Activated T-cell treated with anti-CD3 and anti-CD28 coated beads for 4 hours (primary cell): Measurements from ENCODE around the gene GADD45G.

Source experiments
- DNase-seq: peaks from one replicate; pipeline ENCODE4 v3.0.0-alpha.2; 2020

The GADD45G gene

DNA sequence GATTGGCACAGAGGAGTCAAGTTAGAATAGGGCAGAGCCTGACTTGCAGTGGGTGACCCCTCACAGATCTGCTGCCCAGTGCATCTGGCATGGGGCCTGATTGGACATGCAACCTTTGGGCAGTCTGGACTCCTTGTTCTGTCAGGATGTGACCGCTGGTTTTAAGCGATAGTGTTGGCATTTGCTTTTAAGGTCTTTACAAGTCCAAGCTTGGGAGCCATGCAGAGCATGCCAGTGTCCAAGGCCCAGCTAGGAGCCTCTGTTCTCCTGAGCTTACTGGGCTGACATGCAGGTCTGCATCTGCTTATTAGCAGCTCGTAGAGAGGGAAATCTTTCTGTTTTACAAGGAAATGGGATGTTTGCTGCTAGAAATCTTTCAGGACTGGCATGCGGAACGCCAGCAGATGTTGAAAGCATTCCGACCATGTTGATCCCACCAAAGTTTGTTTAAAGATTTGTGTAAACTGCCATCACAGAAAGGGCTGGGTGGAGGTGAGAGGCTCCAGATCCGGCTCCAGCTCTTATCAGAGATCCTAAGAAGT, 27.5 kb downstream of the GADD45G start:
- DNase-seq, result no peak

DNA sequence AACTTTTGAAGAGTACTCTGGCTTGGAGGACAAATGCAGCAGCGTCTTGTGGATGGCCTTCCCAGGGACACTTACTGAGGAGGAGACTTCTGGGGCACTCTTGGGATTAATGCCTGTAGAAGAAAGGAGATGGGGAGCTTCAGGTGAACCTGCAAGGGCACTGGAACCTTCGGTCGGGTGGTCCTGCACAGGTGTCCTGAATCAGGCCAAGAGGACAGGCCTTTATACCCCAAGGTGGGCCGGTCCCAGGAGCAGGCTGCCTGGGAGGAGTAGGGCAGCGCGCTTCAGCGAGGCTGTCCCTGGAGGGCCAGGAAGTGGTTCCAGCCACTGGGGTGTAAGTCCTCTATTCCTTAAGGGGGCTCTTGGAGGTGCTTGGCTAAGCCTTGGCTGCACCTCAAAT, 27.9 kb downstream of the GADD45G start:
- DNase-seq, result no peak

DNA sequence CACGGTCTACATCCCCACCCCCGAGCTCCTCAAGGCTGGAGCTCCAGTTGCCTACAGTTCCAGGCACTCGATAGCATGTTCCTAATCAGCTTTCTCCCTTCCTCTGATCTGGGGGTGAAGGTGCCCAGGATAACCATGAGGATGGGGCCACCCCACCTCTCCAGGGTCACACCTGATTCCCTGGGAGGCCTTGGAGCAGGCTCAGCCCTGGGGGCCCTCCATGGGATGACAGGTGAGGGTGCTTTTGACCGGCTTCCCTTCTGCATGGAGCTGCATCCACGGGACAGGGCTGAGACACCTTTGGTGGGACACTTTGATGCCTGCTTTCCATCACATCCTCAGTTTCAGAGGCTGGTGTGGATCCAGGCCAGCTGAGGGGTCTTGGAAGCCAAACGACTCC, 28.6 kb downstream of the GADD45G start:
- DNase-seq, result no peak

DNA sequence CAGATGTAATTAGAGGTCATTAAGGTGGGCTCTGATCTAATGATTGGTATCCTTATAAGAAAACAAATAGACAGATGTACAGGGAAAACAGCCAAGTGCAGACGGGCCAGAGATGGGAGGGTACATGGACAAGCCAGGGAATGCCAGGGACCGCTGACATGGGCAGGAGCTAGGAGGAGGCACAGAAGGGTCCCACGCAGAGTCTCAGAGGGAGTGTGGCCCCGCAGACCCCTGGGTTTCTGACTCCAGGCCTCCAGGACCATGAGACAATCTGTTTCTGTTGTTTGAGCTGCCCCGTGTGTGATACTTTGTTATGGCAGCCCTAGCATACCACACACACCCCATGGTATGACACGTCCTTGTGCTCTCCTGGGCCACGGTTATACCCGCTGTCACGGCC, 29.1 kb downstream of the GADD45G start:
- DNase-seq, result no peak

DNA sequence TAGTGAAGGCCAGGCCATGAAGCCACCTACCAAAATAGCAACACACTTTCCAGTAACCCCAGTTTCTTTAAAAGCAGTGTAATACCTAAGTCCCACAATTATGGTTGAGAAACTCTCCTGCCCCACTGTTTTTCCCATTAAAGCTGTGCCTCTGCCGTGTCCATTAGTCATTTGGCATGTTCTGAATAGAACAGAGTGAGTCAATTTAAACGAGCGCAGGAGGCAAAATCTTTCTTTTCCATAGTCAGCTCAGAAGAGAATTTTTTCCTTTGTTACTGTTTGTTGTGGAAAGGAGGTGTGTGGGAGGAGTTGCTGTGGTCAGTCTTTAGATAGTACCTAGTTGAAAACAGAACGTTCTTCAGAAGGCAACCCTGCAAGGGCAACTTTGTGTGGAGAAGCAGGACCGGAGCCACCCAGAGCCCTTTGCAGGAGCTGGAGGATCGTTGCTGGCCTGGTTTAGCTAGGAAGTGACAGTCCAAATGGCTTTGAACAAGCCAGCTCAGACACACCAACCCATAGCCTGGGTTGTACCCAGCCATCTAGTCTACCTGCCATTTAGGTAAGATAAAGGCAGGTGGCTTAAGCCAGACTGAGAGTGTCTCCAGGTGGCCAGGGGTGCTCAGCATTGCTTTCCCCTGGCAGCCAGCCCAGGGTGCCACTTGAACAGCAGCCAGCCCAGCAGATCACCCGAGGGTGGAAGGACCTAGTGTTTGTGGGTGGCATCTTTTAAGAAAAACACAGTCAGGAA, 30.4 kb downstream of the GADD45G start:
- DNase-seq, result no peak

DNA sequence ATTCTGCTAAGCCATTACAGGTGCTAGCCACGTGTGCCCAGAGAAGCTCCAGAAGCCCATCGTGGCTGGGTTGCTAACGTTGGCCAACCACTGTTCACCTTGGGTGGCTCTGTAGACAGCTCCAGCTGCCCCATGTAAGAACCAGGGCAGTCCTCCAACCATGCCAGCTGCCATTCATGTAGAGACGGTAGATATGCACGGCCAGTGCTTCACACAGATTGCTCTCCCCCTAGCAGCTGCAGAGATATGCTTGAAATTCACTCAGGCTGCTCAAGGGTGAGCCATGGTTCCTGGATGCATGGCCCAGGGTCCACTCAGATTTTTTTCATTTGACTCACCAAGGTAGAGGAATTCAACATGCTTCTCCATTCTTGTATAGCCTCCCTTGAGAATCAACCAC, 31.0 kb downstream of the GADD45G start:
- DNase-seq, result no peak

DNA sequence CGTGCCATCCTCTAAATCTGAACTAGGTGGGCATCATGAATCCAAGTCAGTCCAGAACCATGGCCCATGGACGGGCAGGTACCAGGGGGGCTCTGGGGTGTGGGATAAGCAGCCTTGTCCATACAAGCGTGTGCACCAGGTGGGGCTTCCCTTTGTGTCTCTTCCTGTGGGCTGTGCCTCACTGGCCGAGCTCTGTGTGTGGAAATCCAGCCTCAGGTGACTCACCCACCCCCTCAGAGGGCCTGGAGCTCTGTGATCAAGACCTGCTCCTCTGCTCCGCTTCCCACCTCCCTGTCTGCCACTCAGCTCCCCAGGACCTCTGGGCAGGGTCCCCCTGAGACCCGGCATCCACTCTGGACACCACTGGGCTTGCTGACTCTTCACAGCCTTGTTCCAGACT, 33.0 kb downstream of the GADD45G start:
- DNase-seq, result no peak

DNA sequence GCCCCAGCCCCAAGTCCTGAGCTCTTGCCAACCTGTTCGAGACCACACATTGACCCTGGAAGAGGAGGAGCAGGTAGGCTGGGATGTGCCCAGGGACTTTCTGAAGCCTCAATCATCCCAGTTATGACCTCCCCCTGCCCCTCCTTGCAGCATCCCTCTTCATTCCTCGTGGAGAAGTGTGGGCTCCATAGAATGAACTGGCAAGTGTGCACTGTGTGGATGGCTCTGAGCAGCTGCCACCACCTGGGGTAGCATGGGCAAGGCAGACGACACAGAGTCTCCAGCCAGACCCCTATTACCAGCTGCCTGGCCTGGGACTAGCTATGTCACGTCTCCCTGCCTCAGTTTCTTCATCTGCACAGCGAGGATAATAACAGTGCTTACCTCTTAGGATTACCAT, 33.5 kb downstream of the GADD45G start:
- no peak for DNase-seq

DNA sequence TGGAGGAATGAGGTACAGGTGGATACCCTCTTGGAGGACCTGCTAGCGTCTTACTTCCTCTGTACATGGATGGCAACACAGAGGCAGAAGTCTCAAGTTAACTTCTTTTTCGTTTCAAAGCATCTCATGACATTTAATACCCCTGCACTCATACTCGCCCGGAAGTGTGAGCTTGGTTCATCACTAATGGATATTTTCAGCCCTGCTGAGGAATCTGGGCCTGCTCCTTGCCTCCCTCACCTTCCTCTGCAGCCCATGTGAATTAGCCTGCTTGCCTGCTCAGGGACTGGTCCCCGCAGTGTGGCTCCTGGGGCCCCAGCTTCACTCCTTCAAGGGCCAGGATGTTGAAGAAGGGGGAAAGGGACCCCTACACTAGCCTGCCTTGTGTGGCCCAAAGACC, 34.1 kb downstream of the GADD45G start:
- DNase-seq, result no peak

DNA sequence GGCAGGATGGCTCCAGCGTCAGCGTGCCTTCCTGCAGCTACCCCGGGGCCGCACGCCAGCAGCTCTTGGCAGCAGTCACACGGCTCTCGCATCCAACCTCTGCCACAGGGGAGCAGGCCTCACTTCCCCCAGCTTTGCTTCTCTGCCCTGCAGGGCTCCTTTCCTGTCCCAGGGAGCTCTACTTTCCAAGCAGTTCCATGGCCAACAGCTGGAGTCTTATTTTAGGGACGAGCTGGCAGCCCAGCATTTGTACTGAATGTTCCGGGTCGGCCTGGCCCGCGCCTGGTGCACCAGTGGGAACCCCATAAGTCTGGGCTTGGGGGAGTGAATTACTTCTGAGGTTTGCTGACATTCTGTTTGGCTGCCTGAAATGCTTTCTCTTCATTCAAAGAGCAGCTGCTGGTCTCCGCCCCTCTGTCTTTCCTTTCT, 34.6 kb downstream of the GADD45G start:
- no peak for DNase-seq

DNA sequence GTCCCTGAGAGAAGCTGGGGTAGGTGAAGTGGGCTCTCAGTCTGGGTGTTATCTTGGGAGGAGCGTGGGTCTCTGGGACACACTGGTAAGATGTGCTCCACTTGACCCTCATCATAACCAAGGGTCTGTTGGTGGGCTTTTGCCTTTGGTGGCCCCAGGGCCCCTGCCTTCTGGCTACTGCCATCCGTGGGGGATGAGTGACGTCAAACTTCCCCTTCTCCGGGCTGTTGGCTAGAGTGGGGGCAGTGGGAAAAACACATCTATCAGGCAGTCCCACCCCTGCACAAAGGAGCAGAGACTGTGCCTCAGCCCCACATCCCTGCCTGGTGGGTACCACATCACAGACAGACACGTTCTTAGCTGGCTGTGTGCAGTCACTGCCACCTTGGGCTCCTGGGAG, 35.1 kb downstream of the GADD45G start:
- DNase-seq, result no peak

DNA sequence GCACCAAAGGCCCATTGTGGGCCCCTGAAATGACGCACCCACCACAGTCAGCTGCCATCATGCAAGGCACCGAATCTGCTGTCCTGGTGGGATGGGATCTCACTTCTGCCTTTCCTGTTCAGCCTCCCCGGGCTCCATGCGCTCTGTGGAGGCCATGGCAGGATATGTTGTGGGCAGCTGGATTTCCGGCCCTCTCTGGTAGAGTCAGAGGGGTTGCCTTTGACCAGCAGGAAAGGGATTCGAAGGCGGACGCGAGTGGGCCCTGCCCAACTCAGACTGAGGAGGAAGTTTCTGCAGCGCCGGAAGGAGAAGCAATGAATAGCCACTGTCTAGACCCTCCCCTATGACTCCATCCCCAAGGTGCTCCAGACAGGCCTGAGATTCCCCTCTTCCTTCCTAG, 35.5 kb downstream of the GADD45G start:
- DNase-seq, result no peak

DNA sequence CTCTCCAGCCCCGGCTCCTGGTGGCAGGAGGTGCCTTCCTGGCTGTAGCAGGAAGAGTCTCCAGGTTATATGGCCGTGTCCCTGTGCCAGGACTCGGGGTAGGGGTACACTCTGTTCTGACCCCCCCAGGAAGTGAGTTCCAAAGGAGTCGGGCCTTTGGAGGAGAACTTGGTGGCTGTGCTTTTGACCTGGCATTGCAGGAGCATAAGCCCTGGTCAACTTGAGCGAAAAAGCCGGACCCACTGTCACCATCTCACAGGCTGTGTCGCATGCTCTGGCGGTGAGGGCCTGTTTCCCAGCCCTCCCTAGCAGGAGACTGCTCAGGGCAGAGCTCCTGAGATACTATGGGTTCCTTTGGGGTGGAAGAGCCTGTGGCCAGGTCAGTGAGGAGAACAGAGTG, 36.0 kb downstream of the GADD45G start:
- DNase-seq, result no peak

DNA sequence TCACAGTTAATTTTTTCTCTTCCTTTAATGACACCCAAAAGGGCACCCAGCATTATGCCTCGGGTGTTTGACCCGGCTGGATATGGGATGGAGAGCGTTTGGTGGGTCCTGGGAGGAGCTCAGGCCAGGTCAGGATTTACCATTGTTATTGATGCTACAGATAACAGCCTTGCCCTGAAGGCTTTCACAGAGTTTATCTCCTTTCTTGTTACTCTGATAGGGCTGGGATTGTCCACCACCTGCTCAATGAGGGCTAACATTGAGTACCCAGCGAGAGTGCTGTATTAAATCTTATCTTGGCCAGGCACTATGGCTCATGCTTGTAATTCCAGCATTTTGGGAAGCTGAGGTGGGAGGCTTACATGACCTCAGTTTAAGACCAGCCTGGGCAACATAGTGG, 37.2 kb downstream of the GADD45G start:
- DNase-seq, result no peak

DNA sequence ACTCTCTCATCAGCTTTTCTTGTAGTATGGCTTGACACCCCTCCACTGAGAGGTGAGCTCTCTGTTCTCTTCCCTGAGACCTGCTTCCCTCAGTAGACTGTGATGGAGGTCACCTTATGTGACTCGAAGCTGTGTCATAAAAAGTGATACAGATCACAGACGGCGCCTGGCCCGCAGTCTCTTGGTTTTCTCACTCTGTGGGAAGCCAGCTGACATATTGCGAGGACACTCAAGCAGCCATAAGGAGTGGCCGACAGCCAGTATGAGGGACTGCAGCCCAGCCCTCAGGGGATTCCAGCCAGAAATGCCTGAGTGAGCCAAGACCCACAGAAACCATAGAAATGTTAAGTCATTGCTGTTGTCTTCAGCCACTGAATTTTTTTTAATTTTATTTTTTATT, 38.0 kb downstream of the GADD45G start:
- no peak for DNase-seq

DNA sequence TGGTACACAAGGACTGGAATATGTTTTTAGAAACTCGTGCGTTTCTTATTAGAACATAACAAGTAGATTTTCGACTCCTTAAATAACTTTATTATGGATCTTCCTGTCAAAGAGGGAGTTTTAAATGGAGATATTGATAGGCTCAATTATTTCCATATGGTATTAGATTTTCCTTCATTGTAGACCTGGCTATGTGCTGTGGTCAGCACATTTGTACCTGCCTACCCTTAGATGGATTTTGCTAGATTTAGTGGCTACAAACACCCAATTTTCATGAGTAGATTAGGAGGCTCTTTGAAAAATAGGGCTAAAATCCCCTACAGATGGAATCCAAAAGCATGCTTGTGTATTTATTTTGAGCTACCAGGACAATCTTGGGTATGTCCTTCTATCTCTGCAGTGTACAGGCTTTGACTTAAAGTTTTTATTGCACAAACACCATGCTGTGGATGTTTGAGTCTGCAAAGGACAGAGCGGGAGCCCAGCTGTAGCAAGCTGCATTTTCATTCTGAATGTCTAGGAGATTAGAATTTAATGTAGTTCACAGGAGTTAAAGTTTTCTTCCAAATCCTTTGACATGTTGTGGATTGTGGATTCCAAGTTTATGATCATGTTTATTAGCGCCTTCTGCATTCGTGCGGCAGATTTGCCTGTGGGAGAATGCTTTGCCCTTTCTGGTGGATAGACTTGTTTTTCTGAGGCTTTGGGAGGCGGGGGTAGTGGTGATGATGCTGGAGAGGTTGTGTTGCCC, 41.6 kb downstream of the GADD45G start:
- no peak for DNase-seq

DNA sequence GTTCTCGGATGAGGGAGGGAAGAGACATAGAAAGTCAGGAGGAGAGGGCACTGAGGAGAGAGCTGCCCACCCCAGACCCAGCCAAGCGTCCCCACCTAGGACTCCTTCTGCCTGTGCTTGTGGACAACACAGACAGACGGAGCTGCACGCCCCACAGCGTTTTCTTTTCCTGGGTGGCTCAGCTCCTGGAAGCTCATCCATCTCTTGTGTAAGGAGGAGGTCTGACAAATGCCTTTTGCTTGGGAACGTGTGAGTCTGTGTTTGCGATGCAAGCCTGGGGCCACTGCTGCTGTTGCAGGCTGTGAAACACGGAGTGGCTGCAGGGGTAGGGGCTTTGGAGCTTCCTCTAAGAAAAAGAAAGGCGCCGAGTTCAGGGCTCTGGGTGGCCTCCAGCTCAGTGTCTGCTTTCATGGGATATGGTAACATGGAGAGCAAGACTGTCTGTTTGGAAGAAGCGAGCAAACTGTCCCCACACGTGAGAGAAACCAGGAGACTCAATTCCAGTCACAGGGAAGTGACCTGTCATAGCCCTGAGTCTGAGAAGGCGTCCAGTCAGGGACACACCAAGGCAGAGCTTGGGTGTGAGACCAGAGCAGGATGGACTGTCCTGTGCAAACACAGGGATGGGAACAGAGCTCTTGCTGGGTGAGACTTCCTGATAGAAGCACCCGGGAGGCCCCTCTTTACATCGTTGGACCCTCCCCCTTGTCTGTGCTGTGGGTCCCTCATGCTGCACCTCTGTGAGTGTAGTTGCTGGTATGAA, 42.7 kb downstream of the GADD45G start:
- no peak for DNase-seq

DNA sequence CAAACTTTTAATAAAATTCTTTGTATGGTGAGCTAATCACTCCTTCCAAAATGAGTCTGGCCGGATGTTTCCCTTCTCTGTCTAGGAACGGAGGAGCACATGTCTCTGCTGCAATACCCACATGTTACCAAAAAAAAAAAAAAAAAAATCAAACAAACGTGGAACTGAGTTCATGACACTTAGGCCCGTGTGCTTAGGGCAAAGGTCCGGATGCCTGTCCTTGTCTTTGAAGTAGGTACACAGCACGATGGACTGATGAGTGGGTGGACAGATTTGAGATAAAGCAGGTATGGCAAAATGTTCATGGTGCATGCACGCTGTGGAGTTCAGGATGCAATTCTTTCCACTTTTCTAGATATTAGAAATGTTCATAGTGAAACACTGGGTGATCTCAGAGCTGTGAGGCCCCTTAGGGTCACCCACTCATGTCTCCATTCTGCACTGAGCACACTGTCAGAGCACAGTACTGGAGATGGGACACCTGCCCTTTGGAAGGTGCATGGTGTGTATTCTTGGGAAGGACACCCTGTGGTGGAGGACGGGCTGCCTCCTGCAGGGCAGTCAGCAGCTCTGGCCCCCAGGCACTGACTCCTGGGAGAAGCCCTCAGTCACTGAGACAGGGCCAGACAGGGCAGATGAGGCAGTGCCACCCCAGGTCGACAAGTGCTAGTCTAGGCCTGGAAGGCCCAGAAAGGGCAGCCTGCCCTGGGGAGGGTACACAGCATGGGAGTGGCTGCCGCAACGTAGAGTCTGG, 43.6 kb downstream of the GADD45G start:
- DNase-seq, result no peak

DNA sequence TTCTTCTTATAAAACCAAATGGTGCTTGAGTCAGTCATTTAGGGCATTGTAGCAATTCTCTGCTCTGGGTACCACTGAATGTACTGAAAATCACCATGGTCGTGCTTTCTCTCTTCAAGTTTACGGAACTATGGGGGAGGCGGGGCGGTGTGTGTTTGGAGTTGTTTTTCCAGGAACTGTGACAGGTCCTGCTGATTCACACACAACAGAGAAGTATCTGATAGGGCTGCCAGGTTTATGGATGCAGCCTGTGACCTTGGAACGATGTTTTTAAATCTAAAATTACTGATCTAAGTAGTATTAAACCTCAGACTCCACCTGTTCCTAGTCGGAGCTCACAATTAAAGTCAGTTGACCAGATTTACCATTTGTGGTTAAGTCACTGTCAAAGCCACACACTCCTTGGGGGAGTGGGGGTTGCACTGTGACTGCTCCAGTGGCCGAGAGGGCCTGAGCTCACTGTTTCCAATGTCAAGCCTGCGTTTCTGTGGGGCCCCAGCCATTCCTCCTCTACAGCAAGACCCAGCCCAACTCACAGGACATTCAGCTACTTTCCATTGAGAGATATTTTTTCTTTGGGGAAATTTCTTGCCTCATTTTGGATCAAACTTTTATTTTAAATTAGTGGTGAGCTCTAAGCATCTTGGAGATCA, 44.4 kb downstream of the GADD45G start:
- DNase-seq, result no peak

DNA sequence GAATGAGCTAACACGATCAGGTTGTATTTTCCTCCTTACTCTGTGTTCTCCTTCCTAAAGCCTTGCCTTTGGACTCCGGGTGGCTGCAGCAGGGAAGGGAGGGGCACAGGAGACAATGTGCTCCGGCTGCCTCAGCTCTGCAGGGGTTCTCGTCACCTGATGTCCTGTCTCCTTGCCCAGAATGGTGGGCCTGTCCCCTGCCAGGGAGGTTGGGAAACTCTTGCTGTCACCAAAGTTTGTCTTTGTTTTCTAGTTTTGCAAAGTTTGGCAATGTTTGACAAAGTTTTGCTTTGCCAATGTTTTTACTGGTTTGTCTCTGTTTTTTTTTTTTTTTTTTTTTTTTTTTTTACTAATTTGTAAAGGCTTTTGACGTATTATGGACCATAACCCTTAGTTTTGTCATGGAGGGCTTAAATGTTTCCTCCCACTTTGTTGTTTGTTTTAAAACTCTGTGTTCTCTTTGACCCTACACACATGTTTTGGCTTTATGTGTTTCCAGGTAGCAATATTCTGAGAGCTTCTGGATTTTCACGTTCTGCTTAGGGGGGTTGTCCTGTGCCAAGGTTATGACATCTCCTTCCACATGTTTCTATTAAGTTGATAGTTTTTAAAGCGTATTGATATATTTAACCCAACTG, 49.3 kb downstream of the GADD45G start:
- no peak for DNase-seq

DNA sequence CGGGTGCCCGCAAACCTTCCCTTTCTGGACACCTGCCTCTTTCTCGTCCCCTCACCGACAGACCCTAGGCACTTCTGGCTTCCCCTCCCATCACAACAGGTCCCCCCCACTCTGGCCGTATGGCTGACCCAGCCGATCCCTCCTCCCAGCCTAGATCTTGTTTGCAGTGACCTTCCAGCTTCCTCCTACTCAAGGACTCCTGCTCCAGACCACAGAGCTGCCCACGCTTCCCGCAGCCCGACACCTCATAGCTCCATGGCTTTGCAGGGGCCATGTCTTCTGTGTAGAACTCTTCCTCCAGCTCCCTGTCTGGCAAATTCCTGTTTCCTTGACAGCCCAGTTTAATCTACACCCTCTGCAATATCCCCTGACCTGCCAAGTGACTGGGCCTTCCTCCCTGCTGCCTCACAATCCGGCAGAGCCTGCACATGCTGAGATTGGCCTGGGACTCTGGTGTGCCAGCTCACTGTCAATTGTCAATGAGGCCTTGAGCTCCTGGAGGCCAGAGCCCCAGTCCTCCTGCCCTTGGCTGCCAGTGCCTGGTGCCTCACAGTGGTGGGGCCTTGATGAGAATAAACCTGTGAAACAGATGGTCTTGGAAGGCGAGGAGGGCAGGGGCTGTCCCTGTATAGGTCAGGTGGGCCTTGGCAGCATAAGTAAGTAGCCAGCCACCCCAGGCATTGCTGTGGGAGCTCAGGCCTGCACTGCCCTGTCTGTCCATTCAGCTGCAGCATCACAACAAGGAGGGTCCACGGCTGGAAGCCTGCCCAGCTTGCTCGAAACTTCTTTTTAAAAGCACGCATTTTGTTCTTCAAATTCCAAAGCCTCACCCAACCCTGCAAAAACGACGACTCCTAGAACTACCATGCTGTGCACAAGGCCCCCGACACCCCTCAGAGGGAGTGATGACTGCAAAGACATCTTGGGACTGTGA, 50.5 kb downstream of the GADD45G start:
- DNase-seq, result no peak
